Inflammatory macrophage (primary cell): ENCODE measurements around the gene TBCD.
A peak's percentile ranks its signal among the peaks of the same experiment; 100 is the strongest.

Source experiments
- DNase-seq, 2 donors: peaks; one replicate each; pipeline ENCODE4 v3.0.0-alpha.2; 2020 to 2022

The TBCD gene

DNA sequence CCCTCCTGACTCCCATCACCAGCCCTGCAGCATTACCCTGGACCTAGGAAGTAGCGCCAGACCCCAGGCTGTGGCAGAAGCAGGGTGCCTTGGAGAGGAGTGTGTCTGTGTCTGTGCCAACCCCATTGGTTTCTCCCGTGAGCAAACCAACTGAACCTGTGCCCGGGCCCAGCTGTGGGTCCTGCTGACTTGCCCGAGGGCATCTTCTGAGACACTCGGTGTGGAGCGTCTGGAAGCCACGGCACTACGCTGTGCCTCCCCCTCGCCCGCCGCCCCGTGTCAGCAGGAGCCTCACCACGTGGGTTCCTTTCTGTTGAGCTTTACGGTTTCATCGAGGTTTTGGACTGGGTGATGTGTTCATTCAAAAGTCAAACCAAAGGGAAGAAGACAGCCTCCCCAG lies 60.2 kb downstream of the TBCD start:
- no peak for DNase-seq

GRCh38 chr17:82812601-82813000 lies 60.7 kb downstream of the TBCD start:
- no peak for DNase-seq

GRCh38 chr17:82813299-82814051 lies 61.6 kb downstream of the TBCD start:
- DNase-seq = no peak

- no peak for DNase-seq
Measured at GRCh38 chr17:82814834-82815233, 63.0 kb downstream of the TBCD start.

GRCh38 chr17:82815354-82815753 lies 63.5 kb downstream of the TBCD start:
- no peak for DNase-seq

DNA sequence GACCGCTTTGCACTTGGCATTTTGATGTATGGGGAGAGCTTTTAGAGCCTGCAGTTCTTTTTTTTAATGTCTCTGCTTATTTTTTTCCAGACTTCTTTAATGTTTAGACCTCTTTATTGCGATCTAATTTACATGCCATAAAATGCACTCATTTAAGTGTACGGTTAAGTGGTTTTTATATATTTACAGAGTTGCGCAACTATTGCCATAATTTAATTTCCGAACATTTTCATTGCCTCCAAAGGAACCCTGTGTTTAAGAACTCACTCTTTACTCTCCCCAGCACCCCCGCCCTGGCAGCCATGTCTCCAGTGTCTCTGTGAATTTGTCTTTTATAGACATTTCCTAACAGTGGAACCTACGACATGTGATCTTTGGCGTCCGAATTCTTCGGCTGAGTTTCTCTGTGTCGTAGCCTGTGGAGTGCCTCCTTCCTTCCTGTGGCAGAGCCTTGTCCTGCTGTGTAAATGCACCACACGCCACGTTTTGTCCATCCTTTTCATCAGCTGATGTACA lies 64.0 kb downstream of the TBCD start:
- DNase-seq = no peak

DNA sequence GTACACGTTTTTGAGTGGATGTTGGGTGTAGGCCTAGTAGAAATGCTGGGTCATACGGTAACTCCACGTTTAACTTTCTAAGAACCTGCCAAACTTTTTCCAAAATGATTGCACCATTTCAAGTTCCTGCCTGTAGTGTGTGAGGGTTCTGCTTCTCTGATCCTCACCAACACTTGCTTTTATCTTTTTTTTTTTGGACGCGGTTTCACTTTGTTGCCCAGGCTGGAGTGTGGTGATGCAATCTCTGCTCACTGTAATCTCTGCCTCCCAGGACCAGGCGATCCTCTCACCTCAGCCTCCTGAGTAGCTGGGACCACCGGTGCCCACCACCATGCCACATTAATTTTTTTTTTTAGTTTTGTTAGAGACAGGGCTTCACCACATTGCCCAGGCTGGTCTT lies 64.5 kb downstream of the TBCD start:
- DNase-seq = no peak

DNA sequence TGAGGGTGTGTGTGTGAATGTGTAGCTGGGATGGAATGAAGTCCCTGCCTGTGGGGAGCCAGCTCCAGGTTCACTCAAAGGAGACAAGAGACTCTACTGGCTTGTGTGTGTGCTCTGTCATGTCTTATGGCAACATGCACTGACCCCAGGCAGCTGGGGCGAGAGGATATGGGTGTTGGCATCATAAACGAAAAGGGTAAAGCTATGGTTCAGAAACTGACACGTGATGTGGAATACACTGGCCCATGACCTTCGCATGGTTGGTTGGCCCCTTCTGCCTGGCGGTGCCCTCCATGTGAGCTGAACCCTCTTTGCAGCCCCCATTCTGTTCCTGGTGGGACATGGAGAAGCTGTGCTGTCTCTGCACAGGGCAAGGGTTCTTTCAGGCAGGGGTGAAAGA lies 66.1 kb downstream of the TBCD start:
- DNase-seq = no peak

DNA sequence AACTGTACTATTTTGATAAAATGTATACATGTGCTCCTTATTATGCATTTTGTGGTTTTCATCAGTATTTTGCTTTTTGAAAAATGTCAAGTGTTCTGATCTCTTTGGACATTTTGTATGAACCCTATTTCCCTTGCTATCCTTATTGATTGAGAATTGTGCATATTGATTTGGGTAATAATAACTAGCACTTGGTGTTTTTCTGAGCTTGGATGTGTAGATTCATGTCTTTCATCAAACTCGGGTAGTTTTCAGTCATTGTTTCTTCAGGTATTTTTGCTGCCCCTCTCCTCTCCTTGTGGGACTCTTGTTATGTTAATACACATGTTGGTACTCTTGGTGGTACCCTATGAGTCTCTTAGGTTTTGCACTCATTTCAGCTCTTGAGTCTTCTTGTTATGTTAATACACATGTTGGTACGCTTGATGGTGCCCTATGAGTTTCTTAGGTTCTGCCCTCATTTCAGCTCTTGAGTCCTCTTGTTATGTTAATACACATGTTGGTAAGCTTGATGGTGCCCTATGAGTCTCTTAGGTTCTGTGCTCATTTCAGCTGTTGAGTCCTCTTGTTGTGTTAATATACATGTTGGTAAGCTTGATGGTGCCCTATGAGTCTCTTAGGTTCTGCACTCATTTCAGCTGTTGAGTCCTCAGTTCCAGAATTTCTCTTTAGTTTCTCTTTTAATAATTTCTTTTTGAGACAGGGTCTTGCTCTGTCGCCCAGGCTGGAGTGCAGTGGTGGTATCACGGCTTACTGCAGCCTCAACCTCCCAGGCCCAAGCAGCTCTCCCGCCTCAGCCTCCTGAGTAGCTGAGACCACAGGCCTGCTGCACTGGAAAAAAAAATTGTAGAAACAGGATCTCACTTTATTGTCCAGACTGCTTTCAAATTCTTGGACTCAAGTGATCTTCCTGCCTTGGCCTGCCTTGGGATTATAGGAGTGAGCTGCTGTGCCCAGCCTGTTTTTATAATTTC lies 68.7 kb downstream of the TBCD start:
- DNase-seq = no peak

DNA sequence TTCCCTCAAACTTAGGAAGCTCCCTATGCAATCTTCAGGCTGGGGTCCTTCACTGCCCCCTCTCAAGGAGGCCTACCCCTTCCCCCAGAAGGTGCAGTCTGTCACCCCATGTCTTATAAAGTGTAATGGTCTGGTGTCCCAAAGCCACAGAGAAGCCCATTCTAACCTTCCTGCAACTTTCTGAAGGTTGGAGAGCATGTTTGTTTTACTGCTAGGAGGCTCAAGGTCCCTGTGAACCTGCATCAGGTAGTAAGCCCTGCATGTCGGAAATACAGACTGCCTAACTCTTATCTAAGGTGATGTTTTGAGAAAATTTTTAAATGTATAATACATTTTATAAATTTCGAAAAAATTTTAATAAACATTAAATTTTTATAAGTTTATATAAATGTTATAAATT lies 69.7 kb downstream of the TBCD start:
- DNase-seq = no peak

DNA sequence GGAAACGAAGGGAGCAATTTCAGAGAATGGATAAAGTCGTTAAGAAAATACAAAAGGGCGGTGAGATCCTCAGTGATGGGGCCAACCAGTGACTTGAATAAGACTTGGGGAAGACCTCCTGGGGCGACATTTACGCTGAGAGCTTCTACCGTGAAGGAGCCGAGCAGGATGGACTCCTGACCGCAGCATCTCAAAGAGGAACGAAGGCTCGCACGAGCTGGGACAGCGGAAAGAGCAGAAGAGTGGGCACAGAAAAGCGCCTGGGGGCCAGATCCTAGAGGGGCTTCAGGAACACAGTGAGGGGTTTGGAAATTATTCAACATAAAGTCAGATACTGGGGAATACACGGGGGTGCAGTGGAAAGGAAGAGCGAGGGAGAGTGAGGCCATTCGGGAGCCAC lies 70.4 kb downstream of the TBCD start:
- no peak for DNase-seq

GRCh38 chr17:82823004-82823403 lies 71.1 kb downstream of the TBCD start:
- DNase-seq = no peak

- DNase-seq = no peak
Measured at GRCh38 chr17:82825540-82826124, 73.8 kb downstream of the TBCD start.

- DNase-seq = no peak
Measured at GRCh38 chr17:82826211-82826610, 74.3 kb downstream of the TBCD start.

GRCh38 chr17:82826956-82827355 lies 75.1 kb downstream of the TBCD start:
- no peak for DNase-seq

DNA sequence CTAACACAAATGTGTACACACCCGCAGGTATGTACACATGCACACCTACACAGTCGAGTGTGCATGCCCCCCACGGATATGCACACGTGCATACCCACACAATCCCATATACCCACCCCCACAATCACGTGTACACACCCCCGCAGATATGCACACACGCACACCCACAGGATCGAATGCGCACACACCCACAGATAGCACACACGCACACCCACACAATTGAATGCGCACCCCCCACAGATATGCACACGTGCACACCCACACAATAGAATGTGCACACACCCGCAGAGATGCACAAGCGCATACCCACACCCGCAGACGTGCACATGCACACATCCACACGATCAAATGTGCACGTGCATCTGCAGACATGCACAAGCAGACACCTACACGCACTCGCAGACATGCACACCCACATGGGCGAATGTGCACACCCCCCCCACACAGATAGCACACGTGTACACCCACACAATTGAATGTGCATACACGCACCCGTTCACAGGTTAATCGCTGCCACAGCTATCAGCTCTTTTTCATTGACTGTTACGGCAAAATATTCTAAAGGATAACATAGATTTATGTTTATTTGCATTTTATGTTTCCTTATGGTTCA lies 77.1 kb downstream of the TBCD start:
- DNase-seq = no peak

GRCh38 chr17:82830249-82830661 lies 78.4 kb downstream of the TBCD start:
- DNase-seq = no peak

GRCh38 chr17:82831041-82831817 lies 79.4 kb downstream of the TBCD start:
- no peak for DNase-seq

GRCh38 chr17:82831818-82832200 lies 79.9 kb downstream of the TBCD start:
- DNase-seq = no peak

DNA sequence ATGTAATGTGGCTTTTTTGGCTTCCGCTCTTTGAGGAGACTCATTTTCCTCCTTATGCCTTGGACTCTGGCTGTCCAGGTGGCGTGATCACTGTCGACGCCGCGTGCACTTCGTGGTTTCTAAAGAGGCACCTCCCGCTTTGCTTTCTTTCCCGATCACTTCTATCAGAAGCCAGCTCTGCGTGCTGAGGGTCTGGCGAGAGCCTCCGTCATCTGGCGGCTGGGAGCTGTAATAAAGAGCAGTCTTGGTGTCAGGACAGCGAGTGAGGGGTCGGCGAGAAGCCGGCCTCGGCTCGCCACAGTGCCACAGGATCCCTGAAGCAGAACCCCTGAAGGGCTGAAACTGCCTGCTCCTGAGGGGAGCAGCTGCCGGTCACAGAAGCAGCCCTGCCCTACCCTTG lies 80.5 kb downstream of the TBCD start:
- no peak for DNase-seq

GRCh38 chr17:82832881-82833475 lies 81.1 kb downstream of the TBCD start:
- DNase-seq = no peak

- peak; percentile 73 to 75 for DNase-seq
Measured at GRCh38 chr17:82835122-82835521, 83.3 kb downstream of the TBCD start.
